HG03196 (cell line): ENCODE measurements around the gene VAPA.

Source experiments
- ATAC-seq: cut with Tn5 transposase; IDR thresholded peaks from one replicate; pipeline ENCODE4 v1.9.1; 2021; ENCODE audit not compliant: unreplicated experiment

The VAPA gene

DNA sequence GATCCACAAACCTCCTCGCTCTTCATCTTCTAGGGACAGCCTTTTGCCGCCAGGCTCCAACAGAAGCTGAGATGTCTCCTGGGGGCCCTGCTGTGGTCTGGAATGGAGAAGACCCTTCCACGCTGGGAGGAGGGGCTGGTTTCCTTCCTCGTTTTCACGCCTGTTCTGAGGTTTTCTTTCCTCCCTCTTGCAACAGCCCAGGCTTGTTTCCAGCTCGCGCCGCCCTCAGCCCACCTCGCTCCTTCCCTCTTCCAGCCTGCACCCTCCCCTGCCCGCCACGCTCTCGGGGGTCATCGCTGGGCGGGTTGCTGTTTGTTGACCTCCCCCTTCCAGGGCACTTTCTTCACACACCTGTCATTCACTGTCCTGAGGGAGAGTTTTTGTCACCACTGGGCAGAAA is 55.4 kb downstream of the VAPA start:
- ATAC-seq = no peak

- no peak for ATAC-seq
Observed at GRCh38 chr18:9971313-9971920, 57.6 kb downstream of the VAPA start.

DNA sequence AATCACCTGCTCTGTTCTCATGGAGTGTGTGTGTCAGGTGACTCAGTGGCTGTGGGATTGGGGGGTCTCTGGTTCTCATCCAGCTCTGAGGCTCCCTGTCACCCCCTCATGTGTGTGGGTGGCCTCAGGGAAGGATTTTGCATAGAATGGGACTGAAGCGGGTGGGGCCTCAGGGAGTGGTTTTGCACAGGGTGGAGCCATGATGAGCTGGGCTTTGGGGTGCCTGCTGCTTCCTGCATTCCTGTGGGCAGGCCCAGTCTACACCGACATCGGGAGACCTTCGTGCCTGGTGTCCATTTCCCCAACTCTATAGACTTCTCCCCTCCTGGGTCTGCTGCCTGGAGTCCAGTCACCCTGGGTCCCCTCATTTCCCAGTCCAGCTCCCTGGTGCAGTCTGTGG is 59.7 kb downstream of the VAPA start:
- ATAC-seq = no peak

GRCh38 chr18:9974279-9974915 is 60.6 kb downstream of the VAPA start:
- no peak for ATAC-seq

GRCh38 chr18:9975658-9976057 is 61.8 kb downstream of the VAPA start:
- no peak for ATAC-seq

DNA sequence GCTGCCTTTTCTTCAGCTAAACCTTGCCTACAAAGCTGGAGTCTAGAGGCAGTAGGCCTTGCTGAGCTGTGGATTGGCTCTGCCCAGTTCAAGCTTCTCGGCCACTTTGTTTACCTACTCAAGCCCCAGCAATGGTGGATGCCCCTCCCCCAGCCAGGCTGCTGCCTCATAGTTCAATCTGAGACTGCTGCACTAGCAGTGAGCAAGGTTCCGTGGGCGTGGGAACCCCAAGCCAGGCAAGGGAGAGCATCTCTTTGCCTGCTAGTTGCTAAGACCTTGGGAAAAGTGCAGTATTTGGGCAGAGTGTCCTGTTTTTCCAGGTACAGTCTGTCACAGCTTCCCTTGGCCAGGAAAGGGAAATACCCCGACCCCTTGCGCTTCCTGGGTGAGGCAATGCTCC is 68.9 kb downstream of the VAPA start:
- no peak for ATAC-seq

DNA sequence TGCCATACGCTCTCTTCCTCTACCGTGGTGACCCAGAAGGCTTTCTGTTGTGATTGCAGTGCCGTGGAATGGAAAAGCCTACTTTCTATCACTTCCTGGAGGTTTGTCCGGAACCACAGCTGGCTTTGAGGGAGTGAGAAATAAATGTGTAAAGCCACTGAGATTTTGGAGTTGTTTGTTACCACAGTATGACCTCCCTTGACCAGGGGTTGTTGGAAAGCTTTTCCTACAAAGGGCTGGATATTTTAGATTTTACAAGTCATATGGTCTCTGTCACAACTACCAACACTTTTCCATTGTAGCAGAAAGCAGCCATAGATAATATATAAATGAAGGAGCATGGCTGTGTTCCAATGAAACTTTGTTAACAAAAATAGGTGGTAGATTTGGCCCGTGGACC is 70.3 kb downstream of the VAPA start:
- no peak for ATAC-seq

- no peak for ATAC-seq
Observed at GRCh38 chr18:9985641-9986040, 71.8 kb downstream of the VAPA start.

- ATAC-seq = no peak
Observed at GRCh38 chr18:9986156-9986930, 72.5 kb downstream of the VAPA start.

GRCh38 chr18:9987345-9987744 is 73.5 kb downstream of the VAPA start:
- ATAC-seq = no peak

DNA sequence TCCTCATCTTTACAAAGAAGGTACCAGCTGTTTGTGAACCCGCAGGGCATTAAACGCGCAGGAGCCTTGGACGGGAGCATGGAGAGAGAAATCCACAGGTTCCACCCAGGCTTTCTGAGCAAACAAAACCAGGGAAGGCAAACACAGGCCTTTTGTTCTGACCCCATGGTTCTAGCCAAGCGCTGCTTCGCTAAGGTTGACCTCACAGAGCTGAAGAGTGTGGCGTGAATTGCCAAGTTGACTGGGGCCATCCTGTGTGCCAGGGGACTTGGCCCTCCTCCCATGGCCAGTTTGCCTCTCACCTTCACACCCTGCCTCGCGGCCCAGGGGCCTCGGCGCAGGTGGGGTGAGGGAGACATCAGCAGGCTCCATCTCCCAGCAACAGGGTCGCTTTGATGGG is 74.1 kb downstream of the VAPA start:
- ATAC-seq = no peak

DNA sequence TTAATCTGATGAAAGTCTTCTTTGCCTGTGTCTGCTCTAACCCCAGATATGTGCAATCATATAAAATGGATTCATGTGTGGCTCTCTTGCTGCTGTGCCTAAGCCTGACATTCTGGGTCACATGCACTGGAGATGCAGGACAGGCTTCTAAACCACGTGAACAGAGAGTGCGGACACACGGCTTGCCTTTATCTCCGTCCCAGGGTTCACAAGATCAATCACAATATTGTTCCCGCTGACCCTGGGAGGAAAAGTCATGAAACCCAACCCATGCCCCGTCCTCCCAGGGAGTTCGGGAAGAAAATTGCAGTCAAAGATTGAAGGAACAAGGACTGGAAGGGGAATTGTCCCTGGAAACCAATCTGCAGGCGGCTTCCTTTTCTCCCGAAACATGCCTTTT is 74.8 kb downstream of the VAPA start:
- ATAC-seq = no peak

- ATAC-seq = no peak
Observed at GRCh38 chr18:9989481-9989880, 75.7 kb downstream of the VAPA start.

DNA sequence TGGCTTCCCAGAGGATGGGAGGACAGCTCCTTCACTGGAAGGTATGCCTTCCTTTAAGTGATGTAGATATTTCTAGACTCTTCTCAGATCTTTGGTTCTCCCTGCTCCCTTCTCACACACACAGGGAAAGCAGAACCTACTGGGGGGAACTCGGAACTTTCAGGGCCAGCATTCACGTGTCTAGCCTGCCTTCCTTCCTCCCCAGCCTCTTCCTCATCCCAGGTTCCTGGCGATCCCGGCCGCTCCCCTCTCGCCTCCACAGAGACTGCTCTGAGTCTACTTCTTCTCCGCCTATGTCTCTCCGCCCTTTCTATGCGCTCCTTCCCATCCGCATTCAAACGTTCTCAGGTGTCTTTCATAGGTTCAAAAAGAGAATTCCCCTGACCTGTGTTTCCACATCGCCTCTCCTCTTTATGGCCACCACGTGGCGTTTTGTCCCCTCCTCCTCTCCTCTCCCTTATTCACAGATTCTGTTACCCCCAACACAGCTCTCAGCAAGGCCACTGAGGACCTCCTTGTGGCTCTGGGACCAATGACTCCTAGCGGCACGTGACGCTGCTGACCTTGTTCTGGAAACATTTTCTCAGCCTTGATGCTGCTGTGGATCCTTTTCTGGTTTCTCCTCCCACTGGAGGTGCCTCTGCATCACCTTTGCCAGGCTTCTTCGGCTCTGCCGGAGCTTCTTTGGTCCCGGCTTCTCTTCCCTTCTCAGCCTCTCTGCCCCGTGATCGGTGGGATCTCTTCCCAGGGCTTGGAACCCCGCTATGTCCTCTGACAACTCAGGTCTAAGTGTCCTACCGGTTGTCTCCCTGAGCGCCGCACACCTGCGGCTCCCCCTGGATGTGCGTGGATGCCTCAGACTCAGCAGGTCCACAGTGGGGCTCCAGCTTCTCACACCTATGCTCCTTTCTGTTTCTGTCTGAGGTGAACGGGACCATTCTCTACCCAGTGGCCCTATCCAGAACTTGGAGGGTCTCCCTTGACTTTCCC is 77.5 kb downstream of the VAPA start:
- no peak for ATAC-seq

DNA sequence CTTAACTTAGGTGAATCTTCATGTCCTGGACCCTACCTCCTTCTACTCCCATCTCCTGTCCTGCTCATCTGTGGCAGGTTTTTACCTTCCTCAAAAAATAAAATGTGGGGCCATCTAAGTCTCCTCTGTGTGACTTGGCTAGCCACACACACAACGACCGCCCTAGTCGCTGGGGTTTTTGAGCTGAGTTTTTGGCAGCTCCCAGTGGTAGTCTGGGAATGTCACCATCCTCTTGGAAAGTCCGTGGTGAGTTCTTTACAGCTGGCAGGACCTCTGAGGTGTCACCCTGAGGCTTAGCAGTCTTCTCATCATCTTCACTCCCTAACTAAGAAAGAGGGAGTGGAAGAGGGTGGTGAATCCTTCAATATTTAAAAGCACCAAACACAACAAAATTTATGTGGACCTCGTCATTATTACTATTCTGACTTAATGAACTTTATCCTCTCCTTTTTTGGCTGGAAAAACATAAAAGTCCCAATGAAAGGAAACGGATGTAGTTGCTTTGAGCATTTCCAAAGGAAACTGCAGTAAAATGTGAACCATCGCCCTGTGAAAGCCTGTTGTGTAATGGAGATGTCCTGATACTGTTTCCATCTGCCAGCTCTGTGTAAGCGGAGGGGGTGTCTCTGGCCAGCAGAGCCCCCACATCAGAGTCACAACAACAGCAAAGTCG is 78.6 kb downstream of the VAPA start:
- no peak for ATAC-seq

- ATAC-seq = no peak
Observed at GRCh38 chr18:9992973-9993520, 79.2 kb downstream of the VAPA start.

- ATAC-seq = no peak
Observed at GRCh38 chr18:9993521-9994025, 79.8 kb downstream of the VAPA start.

DNA sequence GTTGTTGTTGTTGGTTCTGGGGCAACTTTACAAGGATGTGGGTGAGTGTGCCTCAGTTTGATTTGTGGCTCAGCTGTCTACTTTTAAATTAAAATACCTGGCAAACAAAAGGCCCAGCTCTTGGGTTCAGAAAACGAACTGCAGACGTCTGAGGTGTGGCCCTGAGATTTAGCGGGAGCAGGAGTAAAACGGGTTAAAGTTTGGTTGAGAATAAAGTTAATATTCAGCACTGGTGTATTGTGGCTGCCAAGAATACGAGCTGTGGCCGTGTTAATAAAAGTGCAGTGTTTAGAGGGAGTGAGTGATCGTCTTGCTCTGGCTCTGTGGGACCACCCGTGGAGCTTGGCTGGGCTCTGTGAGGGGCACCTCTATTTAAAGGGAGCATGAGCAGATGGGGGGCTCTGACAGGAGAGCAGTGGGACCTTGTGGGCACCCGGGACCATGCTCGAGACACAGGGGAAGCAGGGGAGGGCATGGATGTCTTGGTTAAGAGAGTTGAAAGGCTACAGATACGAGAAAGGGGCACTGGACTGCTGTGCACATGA is 80.3 kb downstream of the VAPA start:
- no peak for ATAC-seq

GRCh38 chr18:9994701-9995235 is 81.0 kb downstream of the VAPA start:
- no peak for ATAC-seq

DNA sequence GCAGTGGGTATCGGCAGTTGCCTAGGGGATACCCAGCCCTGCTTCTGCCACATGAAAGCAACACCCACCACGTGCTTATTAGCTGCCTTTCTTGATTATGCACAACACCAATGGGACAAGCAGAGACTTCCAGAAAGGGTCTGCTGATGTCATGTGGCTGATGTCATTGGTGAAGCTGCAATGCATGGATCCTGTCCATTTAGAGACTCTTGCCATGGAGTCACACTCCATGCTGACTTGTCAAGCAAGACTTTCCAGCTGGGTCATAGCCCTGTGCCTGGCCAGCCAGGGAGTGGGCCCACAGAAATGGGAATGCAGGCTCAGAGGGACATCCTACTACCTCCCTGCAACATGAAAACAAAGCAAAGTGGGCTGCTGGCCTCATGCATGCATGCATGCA is 81.8 kb downstream of the VAPA start:
- no peak for ATAC-seq
